ENCODE measurements around the gene MAN2A1.

Gene MAN2A1

GRCh38 chr5:109910874-109911273 is 221.1 kb downstream of the MAN2A1 start:
- Histone ChIP-seq H4K20me1 (ENCODE audit: insufficient read depth, low read length) (no peaks in the 10 kb centered on the region), H3K9me3 (ENCODE audit: low read length) (no peaks in the 10 kb centered on the region), H3K9ac (ENCODE audit: low read length) (no peak overlapping the region), H3K4me2 (ENCODE audit: low read length) (no peak overlapping the region), H3K36me3 (ENCODE audit: insufficient read depth, low read length) (no peaks in the 10 kb centered on the region), H3F3A (ENCODE audit: insufficient read depth, low read length) (no peaks in the 10 kb centered on the region), H3K4me3 (ENCODE audit: low read depth, low read length, poor library complexity, severe bottlenecking) (no peak overlapping the region), H3K4me1 (ENCODE audit: insufficient read depth, low read length, severe bottlenecking) (peaks cover 42% of the 10 kb centered on the region), H3K79me2 (ENCODE audit: insufficient read depth, low read length) (no peaks in the 10 kb centered on the region), H3K27me3 (ENCODE audit: insufficient read depth, low read length) (no peaks in the 10 kb centered on the region), H3K9me2 (ENCODE audit: low read depth, low read length) (no peaks in the 10 kb centered on the region), H3K27ac (ENCODE audit: low read depth, low read length, poor library complexity, severe bottlenecking) (no peak overlapping the region), H2AFZ (ENCODE audit: low read length) (no peak overlapping the region)
- no peak for TF ChIP-seq EZH2 (IDR thresholded peaks at IDR 0.05; ENCODE audit: borderline replicate concordance, low read length)
- TF ChIP-seq CTCF (IDR thresholded peaks at IDR 0.05; ENCODE audit: low read length) = no peak

DNA sequence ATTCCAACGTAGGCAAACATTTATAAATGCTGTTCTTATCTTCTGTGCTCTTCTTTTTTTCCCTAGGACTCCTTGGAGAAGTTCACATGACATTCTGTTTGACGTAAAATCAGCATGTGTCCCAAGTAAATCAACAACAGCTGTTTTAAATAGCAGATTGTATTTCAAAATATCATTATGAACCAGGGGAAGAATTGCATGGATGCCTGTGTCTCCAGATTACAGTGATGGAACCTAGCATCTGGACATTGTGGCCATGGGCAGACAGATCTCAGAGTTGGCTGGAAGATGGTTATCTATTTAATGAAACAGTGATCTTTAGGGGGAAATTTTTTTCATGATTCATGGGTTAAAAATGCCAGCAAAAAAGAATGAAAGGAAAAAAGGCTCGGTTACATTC is 222.0 kb downstream of the MAN2A1 start:
- Histone ChIP-seq H3K4me2 (ENCODE audit: low read length) (no peak overlapping the region), H4K20me1 (ENCODE audit: insufficient read depth, low read length) (no peaks in the 10 kb centered on the region), H3K9ac (ENCODE audit: low read length) (no peak overlapping the region), H3K27me3 (ENCODE audit: insufficient read depth, low read length) (no peaks in the 10 kb centered on the region), H3K9me3 (ENCODE audit: low read length) (no peaks in the 10 kb centered on the region), H3K79me2 (ENCODE audit: insufficient read depth, low read length) (no peaks in the 10 kb centered on the region), H3K4me3 (ENCODE audit: low read depth, low read length, poor library complexity, severe bottlenecking) (no peak overlapping the region), H3F3A (ENCODE audit: insufficient read depth, low read length) (no peaks in the 10 kb centered on the region), H3K9me2 (ENCODE audit: low read depth, low read length) (no peaks in the 10 kb centered on the region), H3K27ac (ENCODE audit: low read depth, low read length, poor library complexity, severe bottlenecking) (peak overlapping the region; percentile 11), H2AFZ (ENCODE audit: low read length) (no peak overlapping the region), H3K36me3 (ENCODE audit: insufficient read depth, low read length) (no peaks in the 10 kb centered on the region), H3K4me1 (ENCODE audit: insufficient read depth, low read length, severe bottlenecking) (peaks cover 48% of the 10 kb centered on the region)
- TF ChIP-seq EZH2 (IDR thresholded peaks at IDR 0.05; ENCODE audit: borderline replicate concordance, low read length) (no peak), CTCF (IDR thresholded peaks at IDR 0.05; ENCODE audit: low read length) (no peak)

DNA sequence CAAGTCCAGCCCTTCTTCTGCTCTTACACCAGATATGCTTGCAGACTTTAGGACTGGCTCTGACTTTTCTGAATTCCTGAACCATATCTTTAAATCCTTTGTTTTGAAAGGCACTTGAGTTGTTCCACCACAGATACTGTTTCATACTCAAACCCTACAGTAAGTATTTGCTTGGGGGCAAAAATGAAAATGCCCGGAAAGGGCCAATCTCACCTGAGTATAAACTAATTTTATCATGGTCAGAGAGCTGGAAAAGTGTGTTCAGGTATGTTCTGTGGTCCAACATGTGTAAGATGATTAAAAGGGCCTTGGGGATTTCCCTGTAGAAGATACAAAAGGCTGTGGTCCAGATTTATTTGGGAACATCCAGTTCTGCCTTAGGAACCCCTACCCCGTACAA is 225.2 kb downstream of the MAN2A1 start:
- Histone ChIP-seq H3K9me3 (ENCODE audit: low read length) (no peaks in the 10 kb centered on the region), H3K9ac (ENCODE audit: low read length) (no peak overlapping the region), H4K20me1 (ENCODE audit: insufficient read depth, low read length) (no peaks in the 10 kb centered on the region)

More for the DNA sequence above, 225.2 kb downstream of the MAN2A1 start:
- Histone ChIP-seq H3K9me2 (ENCODE audit: low read depth, low read length) (no peaks in the 10 kb centered on the region), H3K4me3 (ENCODE audit: low read depth, low read length, poor library complexity, severe bottlenecking) (no peak overlapping the region), H3K4me2 (ENCODE audit: low read length) (no peak overlapping the region), H3K27ac (ENCODE audit: low read depth, low read length, poor library complexity, severe bottlenecking) (peak overlapping the region; percentile 58), H2AFZ (ENCODE audit: low read length) (no peak overlapping the region), H3K79me2 (ENCODE audit: insufficient read depth, low read length) (no peaks in the 10 kb centered on the region; the same call in 1 of the 2 replicates), H3K27me3 (ENCODE audit: insufficient read depth, low read length) (no peaks in the 10 kb centered on the region), H3K4me1 (ENCODE audit: insufficient read depth, low read length, severe bottlenecking) (peaks cover 78% of the 10 kb centered on the region), H3K36me3 (ENCODE audit: insufficient read depth, low read length) (peaks cover 11% of the 10 kb centered on the region), H3F3A (ENCODE audit: insufficient read depth, low read length) (no peaks in the 10 kb centered on the region)
- TF ChIP-seq EZH2 (IDR thresholded peaks at IDR 0.05; ENCODE audit: borderline replicate concordance, low read length) = no peak
- no peak for TF ChIP-seq CTCF (IDR thresholded peaks at IDR 0.05; ENCODE audit: low read length)
